ENCODE results near the gene CREM.

- TF ChIP-seq EZH2phosphoT487 (IDR thresholded peaks at IDR 0.05; ENCODE audit: unreplicated experiment) (no peak), CTCF (conservative IDR thresholded peaks at IDR 0.05; ENCODE audit: low read depth in 2 of 2) (no peak), REST (IDR thresholded peaks at IDR 0.05; ENCODE audit: unreplicated experiment) (no peak), POLR2AphosphoS5 (IDR thresholded peaks at IDR 0.05; ENCODE audit: low read depth) (no peak), ETS1 (IDR thresholded peaks at IDR 0.05) (no peak), EZH2 (IDR thresholded peaks at IDR 0.05; ENCODE audit: low read depth, unreplicated experiment) (no peak), CREB1 (CRISPR knock-in tag; IDR thresholded peaks at IDR 0.05; ENCODE audit: low read depth) (no peak), NANOG (IDR thresholded peaks at IDR 0.05; ENCODE audit: borderline replicate concordance) (no peak), ZNF462 (CRISPR knock-in tag; IDR thresholded peaks at IDR 0.05) (no peak), ZNF331 (CRISPR knock-in tag; IDR thresholded peaks at IDR 0.05; ENCODE audit: low read depth) (no peak), ZNF114 (CRISPR knock-in tag; IDR thresholded peaks at IDR 0.05) (no peak)
Measured at GRCh38 chr10:35132727-35133126, 6.1 kb downstream of the CREM start.

Data from GM23338 (cell line).